Adipocyte (in vitro differentiated cells): ENCODE results near the gene CCDC27.

ENCODE experiments used
- DNase-seq: peaks from one replicate; pipeline ENCODE4 v3.0.0-alpha.2; 2015; ENCODE audit warnings: low read depth
- H3K27me3 ChIP-seq: replicated peaks from 2 replicates; pipeline ENCODE4 v1.7.0; 2013; ENCODE audit warnings: mild to moderate bottlenecking, low read length, moderate library complexity; ENCODE audit not compliant: control insufficient read depth, insufficient read depth
- H3K36me3 ChIP-seq: 2 replicates; pipeline ENCODE4 v1.7.0; 2013; ENCODE audit warnings: low read length, mild to moderate bottlenecking, moderate library complexity; ENCODE audit not compliant: control insufficient read depth, insufficient read depth, severe bottlenecking
- H3K4me1 ChIP-seq: 2 replicates; pipeline ENCODE4 v1.7.0; 2013; ENCODE audit warnings: mild to moderate bottlenecking, low read length, moderate library complexity; ENCODE audit not compliant: control insufficient read depth, insufficient read depth
- H3K4me3 ChIP-seq: 2 replicates; pipeline ENCODE4 v1.7.0; 2013; ENCODE audit warnings: mild to moderate bottlenecking, low read length, moderate library complexity
- H3K9ac ChIP-seq: 2 replicates; pipeline ENCODE4 v1.7.0; 2013; ENCODE audit warnings: mild to moderate bottlenecking, low read length, moderate library complexity
- H3K9me3 ChIP-seq: 2 replicates; pipeline ENCODE4 v1.7.0; 2013; ENCODE audit warnings: mild to moderate bottlenecking, low read length, moderate library complexity; ENCODE audit not compliant: control insufficient read depth

Gene CCDC27

GRCh38 chr1:3733094-3733882 is 19.0 kb upstream of the CCDC27 start:
- Histone ChIP-seq H3K4me3 (no peak overlapping the region), H3K27me3 (peaks cover 40% of the 10 kb centered on the region), H3K9ac (no peak overlapping the region), H3K36me3 (peaks cover 19% of the 10 kb centered on the region), H3K4me1 (no peaks in the 10 kb centered on the region), H3K9me3 (no peaks in the 10 kb centered on the region)
- DNase-seq: no peak

- peaks cover 36% of the 10 kb centered on the region for H3K27me3 ChIP-seq
- H3K4me1 ChIP-seq: no peaks in the 10 kb centered on the region
- H3K4me3 ChIP-seq: no peak overlapping the region
- no peak for DNase-seq
- H3K36me3 ChIP-seq: peaks cover 26% of the 10 kb centered on the region
- H3K9ac ChIP-seq: no peak overlapping the region
- H3K9me3 ChIP-seq: no peaks in the 10 kb centered on the region
Observed at GRCh38 chr1:3733883-3734589, 18.2 kb upstream of the CCDC27 start.

- Histone ChIP-seq H3K36me3 (peaks cover 28% of the 10 kb centered on the region), H3K4me3 (no peak overlapping the region), H3K9me3 (no peaks in the 10 kb centered on the region), H3K9ac (no peak overlapping the region), H3K27me3 (peaks cover 30% of the 10 kb centered on the region), H3K4me1 (no peaks in the 10 kb centered on the region)
- DNase-seq: no peak
Observed at GRCh38 chr1:3734602-3735001, 17.6 kb upstream of the CCDC27 start.

- Histone ChIP-seq H3K4me1 (no peaks in the 10 kb centered on the region), H3K9ac (no peak overlapping the region), H3K4me3 (no peak overlapping the region), H3K27me3 (peaks cover 26% of the 10 kb centered on the region), H3K36me3 (peaks cover 28% of the 10 kb centered on the region), H3K9me3 (no peaks in the 10 kb centered on the region)
- no peak for DNase-seq
Observed at GRCh38 chr1:3735027-3735681, 17.1 kb upstream of the CCDC27 start.

- Histone ChIP-seq H3K36me3 (peaks cover 28% of the 10 kb centered on the region), H3K4me1 (no peaks in the 10 kb centered on the region), H3K27me3 (peaks cover 21% of the 10 kb centered on the region), H3K9me3 (no peaks in the 10 kb centered on the region), H3K4me3 (no peak overlapping the region), H3K9ac (no peak overlapping the region)
- DNase-seq: no peak
Observed at GRCh38 chr1:3735688-3736087, 16.6 kb upstream of the CCDC27 start.

- peaks cover 16% of the 10 kb centered on the region for H3K27me3 ChIP-seq
- no peak overlapping the region for H3K9ac ChIP-seq
- no peak overlapping the region for H3K4me3 ChIP-seq
- no peak for DNase-seq
- no peaks in the 10 kb centered on the region for H3K9me3 ChIP-seq
- no peaks in the 10 kb centered on the region for H3K4me1 ChIP-seq
- H3K36me3 ChIP-seq: peaks cover 28% of the 10 kb centered on the region
Observed at GRCh38 chr1:3736131-3736561, 16.1 kb upstream of the CCDC27 start.

- H3K9ac ChIP-seq: no peak overlapping the region
- no peak overlapping the region for H3K4me3 ChIP-seq
- H3K27me3 ChIP-seq: peaks cover 11% of the 10 kb centered on the region
- no peaks in the 10 kb centered on the region for H3K9me3 ChIP-seq
- H3K36me3 ChIP-seq: peaks cover 30% of the 10 kb centered on the region
- H3K4me1 ChIP-seq: no peaks in the 10 kb centered on the region
- no peak for DNase-seq
Observed at GRCh38 chr1:3736708-3737107, 15.5 kb upstream of the CCDC27 start.

- no peak for DNase-seq
- Histone ChIP-seq H3K27me3 (no peaks in the 10 kb centered on the region), H3K9me3 (no peaks in the 10 kb centered on the region), H3K9ac (no peak overlapping the region), H3K36me3 (peaks cover 42% of the 10 kb centered on the region), H3K4me3 (no peak overlapping the region), H3K4me1 (peaks cover 3% of the 10 kb centered on the region)
Observed at GRCh38 chr1:3738943-3739342, 13.3 kb upstream of the CCDC27 start.

GRCh38 chr1:3740042-3740441 is 12.2 kb upstream of the CCDC27 start:
- H3K27me3 ChIP-seq: no peaks in the 10 kb centered on the region
- H3K4me1 ChIP-seq: peaks cover 3% of the 10 kb centered on the region
- H3K36me3 ChIP-seq: peaks cover 42% of the 10 kb centered on the region
- no peak for DNase-seq
- H3K9me3 ChIP-seq: no peaks in the 10 kb centered on the region
- no peak overlapping the region for H3K4me3 ChIP-seq
- H3K9ac ChIP-seq: no peak overlapping the region

- peaks cover 7% of the 10 kb centered on the region for H3K4me1 ChIP-seq
- peaks cover 42% of the 10 kb centered on the region for H3K36me3 ChIP-seq
- no peak overlapping the region for H3K4me3 ChIP-seq
- no peak overlapping the region for H3K9ac ChIP-seq
- DNase-seq: no peak
- H3K27me3 ChIP-seq: no peaks in the 10 kb centered on the region
- no peaks in the 10 kb centered on the region for H3K9me3 ChIP-seq
Observed at GRCh38 chr1:3740752-3741151, 11.5 kb upstream of the CCDC27 start.
